GM19372 (cell line): ENCODE measurements around the gene GPNMB.

Source experiments
- ATAC-seq: cut with Tn5 transposase; IDR thresholded peaks from one replicate; pipeline ENCODE4 v1.9.1; 2021; ENCODE audit warnings: mild to moderate bottlenecking, low read depth, moderate library complexity; ENCODE audit not compliant: unreplicated experiment

Gene GPNMB

GRCh38 chr7:23268167-23268566 lies 21.6 kb downstream of the GPNMB start:
- no peak for ATAC-seq

DNA sequence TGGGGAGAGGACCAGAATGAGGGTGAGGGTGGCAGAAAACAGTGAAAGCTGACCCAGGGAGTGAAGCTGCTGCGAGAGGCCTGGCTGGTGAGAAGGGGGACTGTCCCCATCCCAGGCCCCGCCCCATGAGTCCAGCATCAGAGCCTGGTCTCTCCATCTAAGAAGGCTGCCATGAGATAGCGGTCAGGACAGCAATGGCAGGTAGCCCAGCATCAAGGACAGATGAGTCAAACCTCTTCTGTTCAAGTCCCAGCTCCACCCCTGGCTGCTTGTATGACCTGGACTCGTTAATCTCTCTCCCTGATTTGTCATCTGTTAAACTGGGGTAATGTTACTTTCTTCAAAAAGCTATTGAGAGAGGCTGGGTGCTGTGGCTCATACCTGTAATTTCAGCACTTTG lies 22.2 kb downstream of the GPNMB start:
- no peak for ATAC-seq

DNA sequence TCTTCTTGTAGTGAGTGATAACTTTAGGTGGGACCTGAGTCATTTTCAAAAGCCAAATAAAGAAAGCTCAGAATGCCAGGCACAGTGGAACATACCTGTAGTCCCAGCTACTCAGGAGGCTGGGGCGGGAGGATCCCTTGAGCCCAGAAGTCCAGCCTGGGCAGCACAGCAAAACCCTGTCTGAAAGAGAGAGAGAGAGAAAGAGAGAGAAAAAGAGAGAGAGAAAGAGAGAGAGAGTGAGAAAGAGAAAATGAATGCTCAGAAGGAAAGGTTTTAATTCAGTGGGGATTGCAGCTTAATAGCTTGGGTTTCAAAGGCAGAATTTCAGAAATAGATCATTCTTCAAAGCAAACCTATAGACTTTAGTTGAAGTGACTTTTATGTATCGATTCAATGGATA lies 25.7 kb downstream of the GPNMB start:
- ATAC-seq: no peak

DNA sequence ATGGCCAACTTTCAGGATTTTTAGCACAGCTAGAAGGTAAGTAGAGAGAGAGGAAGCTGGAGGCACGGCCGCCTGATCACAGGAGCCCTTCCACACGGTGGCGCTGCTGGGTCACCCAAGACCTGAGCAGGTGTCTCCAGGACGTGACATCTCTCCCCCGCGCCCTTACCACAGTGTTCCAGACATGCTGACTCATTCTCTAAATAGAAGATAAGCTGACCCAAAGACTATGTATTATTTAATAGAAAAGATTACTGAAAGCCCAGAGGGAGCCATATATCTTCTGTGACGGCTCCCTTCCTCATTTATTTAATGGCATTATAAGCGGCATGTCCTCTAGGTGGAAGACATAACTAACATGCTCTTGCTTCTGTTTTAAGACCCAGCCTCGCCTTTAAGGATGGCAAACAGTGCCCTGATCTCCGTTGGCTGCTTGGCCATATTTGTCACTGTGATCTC lies 26.6 kb downstream of the GPNMB start:
- ATAC-seq: peak; percentile 97

GRCh38 chr7:23275912-23276311 lies 29.3 kb downstream of the GPNMB start:
- no peak for ATAC-seq

- ATAC-seq: no peak
Measured at GRCh38 chr7:23276376-23276775, 29.8 kb downstream of the GPNMB start.

DNA sequence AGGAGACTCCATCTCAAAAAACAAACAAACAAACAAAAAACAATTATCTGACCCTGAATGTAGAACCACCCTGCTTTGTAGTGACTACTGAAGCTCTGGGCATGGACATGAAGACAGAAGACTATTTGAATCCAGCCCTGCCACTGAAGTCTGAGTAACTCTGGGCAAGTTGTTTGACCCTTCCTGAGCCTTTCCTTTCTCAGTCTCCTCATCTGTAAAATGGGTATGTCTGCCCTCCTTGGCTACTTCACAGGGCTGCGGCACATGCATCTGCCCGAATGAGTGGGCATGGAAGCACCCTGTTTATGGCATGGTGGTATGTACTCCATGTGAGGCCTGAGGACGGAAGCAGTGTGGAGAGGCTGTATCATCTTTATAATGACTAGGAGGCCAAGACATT lies 30.4 kb downstream of the GPNMB start:
- no peak for ATAC-seq

- ATAC-seq: no peak
Measured at GRCh38 chr7:23277359-23277989, 30.9 kb downstream of the GPNMB start.

DNA sequence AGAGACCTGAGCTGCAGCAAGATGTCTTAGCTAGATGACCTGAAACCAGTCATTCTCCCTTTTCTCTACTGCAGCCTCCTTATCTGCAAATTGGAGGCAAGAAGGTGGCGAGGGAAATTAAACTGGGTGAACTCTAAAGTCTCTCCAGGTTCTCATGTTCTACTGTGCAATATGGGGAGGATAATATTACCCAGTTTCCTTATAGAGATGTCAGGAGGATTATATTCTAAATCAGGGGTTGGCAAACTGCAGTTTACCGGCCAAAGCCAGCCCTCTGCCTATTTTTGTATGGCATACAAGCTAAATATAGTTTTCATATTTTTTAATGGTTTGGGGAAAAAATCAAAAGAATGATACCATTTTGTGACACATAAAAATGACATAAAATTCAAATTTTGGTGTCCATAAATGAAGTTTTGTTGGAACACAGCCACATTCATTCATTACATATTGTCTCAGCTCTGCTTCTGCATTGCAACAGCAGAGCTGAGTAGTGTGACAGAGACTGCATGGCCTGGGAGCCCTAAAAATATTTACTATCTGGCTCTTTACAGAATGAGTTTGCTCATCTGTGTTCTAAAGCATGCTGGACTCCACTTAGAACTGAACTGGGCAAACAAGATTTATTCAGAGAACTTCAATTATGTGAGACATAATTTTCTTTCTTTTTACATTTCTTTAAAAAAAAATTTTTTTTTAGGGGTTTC lies 33.4 kb downstream of the GPNMB start:
- no peak for ATAC-seq

- no peak for ATAC-seq
Measured at GRCh38 chr7:23283086-23283485, 36.5 kb downstream of the GPNMB start.

GRCh38 chr7:23284871-23285270 lies 38.3 kb downstream of the GPNMB start:
- no peak for ATAC-seq

DNA sequence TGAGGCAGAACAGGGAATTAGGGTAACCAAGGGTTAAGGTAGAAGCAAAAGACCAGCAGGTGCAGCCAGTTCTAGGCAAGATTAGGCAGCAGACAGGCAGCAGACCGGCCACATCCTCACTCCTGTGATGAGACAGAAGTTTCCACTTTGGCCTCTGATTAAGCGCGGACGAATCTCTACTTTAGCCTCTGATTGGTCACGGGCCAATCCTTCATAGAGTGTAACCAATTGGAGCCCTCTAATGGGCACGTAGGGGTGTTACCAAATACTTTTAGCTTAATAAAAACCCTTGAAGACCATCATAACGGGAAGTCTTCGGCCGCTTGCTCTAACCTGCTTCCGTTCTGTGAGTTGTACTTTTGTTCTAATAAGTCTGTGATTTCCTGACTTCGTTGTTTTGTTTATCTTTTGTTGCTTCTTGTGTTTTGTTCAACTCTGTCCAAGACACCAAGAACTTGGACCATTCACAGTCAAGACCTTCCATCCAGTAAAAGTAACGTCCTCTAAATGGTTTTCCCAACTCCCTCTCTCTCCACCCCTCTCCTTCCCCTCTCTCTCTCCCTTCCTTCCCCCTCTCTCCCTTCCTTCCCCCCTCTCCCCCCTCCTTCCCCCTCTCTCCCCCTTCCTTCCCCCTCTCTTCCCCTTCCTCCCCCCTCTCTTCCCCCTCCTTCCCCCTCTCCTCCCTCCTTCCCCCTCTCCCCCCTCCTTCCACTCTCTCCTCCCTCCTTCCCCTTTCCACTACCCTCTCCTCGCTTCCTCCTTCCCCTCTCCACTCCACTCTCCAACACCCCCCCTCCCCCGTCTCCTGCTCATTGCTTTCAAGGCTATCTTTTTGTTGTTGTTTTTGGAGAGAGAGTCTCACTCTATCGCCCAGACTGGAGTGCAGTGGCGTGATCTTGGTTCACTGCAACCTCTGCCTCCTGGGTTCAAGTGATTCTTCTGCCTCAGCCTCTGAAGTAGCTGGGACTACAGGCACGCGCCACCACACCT lies 39.4 kb downstream of the GPNMB start:
- no peak for ATAC-seq

DNA sequence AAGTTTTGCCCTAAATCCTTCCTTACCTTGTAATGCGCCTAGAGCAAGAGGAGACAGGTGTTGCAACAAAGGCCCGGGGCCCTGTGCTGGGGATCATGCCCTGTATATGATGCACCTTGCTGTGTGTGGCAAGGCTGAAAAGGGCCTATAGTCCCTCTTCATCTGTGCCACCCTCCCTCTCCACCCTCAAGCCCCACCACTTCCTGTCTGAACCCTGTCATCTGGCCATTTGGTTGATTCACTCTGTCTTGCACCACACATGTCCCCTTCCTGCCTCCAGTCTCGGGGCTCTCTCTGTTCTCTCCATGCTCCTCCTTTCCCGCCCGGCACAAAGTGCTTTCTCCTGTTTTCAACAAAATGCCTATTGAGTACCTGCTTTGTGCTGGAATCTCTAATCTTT lies 41.0 kb downstream of the GPNMB start:
- no peak for ATAC-seq

DNA sequence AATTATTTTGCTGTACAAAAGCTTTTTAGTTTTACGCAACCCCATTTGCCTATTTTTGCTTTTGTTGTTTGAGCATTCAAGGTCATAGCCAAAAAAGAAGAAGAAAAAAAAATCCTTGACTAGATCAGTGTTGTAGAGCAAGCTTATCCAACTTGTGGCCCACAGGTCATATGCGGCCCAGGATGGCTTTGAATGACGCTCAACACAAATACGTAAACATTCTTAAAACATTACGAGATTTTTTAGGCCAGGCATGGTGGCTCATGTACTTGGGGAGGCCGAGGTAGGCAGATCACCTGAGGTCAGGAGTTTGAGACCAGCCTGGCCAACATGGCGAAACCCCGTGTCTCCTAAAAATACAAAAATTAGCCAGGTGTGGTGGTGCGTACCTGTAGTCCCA lies 44.4 kb downstream of the GPNMB start:
- no peak for ATAC-seq

GRCh38 chr7:23291957-23292560 lies 45.5 kb downstream of the GPNMB start:
- no peak for ATAC-seq

GRCh38 chr7:23292623-23293022 lies 46.0 kb downstream of the GPNMB start:
- ATAC-seq: no peak

GRCh38 chr7:23293500-23294073 lies 47.0 kb downstream of the GPNMB start:
- no peak for ATAC-seq

- no peak for ATAC-seq
Measured at GRCh38 chr7:23294549-23295400, 48.2 kb downstream of the GPNMB start.

DNA sequence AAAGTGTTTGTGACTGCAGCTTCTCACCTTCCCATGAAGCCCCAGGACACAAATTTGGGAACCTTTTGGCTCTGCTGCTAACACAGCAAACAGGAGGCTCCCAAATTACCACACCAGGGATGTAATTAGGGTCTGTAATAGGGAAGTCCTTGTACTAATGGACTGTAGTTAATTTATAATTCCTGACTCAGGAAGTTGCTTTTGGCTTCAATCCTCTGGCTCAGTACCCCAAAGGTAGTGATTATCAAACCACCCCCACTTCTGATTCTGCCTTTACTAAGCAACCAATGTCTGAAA lies 48.8 kb downstream of the GPNMB start:
- no peak for ATAC-seq
